ENCODE measurements around the gene PRX.

DNA sequence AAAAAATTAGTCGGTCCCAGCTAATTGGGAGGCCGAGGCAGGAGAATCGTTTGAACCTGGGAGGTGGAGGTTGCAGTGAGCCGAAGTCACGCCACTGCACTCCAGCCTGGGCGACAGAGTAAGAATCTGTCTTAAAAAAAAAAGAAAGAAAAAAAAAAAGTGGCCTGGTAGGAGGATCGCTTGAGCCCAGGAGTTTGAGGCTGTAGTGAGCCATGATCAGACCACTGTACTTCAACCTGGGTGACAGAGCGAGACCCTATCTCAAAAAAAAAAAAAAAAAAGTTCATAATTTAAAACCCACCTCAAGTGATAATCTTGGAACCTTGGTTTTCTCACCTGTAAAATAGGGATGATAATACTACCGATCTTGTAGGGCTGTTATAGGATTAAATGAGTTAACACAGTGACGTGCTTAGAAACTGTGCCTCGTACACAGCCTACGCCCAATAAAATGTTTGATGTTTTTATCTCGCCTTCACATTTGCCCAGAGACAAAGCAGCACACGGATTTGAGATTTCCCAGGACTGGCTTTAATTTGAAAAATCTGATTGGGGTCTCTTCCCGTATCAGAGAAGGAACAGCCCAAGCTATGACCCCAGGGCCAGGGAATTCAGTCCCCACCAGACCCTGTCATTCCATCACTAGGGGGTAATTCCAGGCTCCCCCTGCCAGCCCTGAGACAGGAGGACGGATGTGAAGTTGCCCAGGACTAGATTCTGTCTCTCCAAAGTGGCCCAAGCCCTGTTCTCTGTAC, 9.0 kb upstream of the PRX start:
- no peak for TF ChIP-seq EZH2 (IDR thresholded peaks at IDR 0.05; ENCODE audit: insufficient read depth, poor library complexity, severe bottlenecking)
- TF ChIP-seq EZH2phosphoT487 (IDR thresholded peaks at IDR 0.05; ENCODE audit: insufficient read depth, low read depth) = no peak
